Measurements from ENCODE around the gene ZNF460. TPM values are rescaled to one million over a fixed set of nuclear protein-coding genes. Genes with fewer than 3 reads are reported as not detected.

Gene ZNF460
- total and polyA plus RNA-seq, 2 of the 4 experiments (the other 2 are of a cell fraction), result 3.6 to 55.2 TPM

DNA sequence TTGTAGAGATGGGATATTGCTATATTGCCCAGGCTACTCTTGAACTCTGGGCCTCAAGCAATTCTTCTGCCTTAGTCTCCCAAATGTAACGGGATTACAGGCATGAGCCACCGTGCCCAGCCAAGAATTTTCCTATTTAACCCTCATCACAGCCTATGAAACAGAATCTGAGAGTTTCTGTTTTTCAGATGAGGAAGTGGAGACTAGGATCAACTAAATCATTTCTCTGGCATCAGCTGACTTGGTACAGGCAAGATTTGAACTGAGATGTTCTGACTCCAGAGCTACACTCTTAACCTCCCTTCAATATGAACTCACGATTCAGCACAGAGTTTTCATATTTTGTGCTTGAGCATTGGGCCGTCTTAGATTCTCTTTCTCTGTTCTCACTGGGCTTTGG is 8.1 kb downstream of the ZNF460 start:
- H3K56ac ChIP-seq (ENCODE audit: extremely low read depth, insufficient read depth, low read length), result no peak overlapping the region
- DNase-seq (no peak), ATAC-seq (ENCODE audit: low read depth) (no peak)
- H3K9me1 ChIP-seq (ENCODE audit: insufficient read depth, low read length), result peaks cover 8% of the 10 kb centered on the region; the same call in 1 of the 2 replicates
- 100% methylated on average over 2 of the region's 4 CpGs; no CpG with 5 or more reads in 1 of the 2 experiments for WGBS, 2 experiments (ENCODE audit: extremely low coverage in 2 of 2, insufficient read length in 1 of 2)
- ChIA-PET POLR2A (ENCODE audit: unreplicated experiment) (no interaction called here), CTCF (no interaction called here)
- no peak overlapping the region for H2AFZ ChIP-seq (replicated peaks; ENCODE audit: low read length, poor library complexity)
- H3K23ac ChIP-seq (ENCODE audit: low read depth, low read length), result no peak overlapping the region
- H4K91ac ChIP-seq (ENCODE audit: insufficient read depth, low read depth, low read length), result no peak overlapping the region
- H3K18ac ChIP-seq (ENCODE audit: low read depth, low read length), result no peak overlapping the region
- H3K14ac ChIP-seq (replicated peaks; ENCODE audit: low read depth, low read length), result no peak overlapping the region
- H2AK9ac ChIP-seq (replicated peaks; ENCODE audit: low read depth, low read length, poor library complexity), result no peak overlapping the region
- no peak overlapping the region for H2BK5ac ChIP-seq (ENCODE audit: low read depth, low read length, poor library complexity, severe bottlenecking)
- H3K27ac ChIP-seq (ENCODE audit: insufficient read depth, low read length), result no peak overlapping the region
- H3K9ac ChIP-seq (ENCODE audit: low read depth, low read length), result no peak overlapping the region
- H3K27me3 ChIP-seq (ENCODE audit: control insufficient read depth, insufficient read depth, low read length), result no peaks in the 10 kb centered on the region
- intact Hi-C loops (cut with micrococcal nuclease), result loop anchor here (10.0 kb wide), 1 partner anchor 184 kb away; no protein-coding TSS in a partner anchor
- no peak overlapping the region for H2BK15ac ChIP-seq (ENCODE audit: low read depth, low read length)
- H2AK5ac ChIP-seq (ENCODE audit: low read depth, low read length), result no peak overlapping the region
- H4K8ac ChIP-seq (ENCODE audit: low read depth in 2 of 2, low read length in 2 of 2), result no peak overlapping the region
- no peak overlapping the region for H4K5ac ChIP-seq (ENCODE audit: low read depth, low read length)
- peaks cover 77% of the 10 kb centered on the region for H3K36me3 ChIP-seq (ENCODE audit: control insufficient read depth, insufficient read depth, low read length)
- H3K4me3 ChIP-seq (ENCODE audit: insufficient read depth, low read depth, low read length), result no peak overlapping the region
- peaks cover 44 to 68% of the 10 kb centered on the region in 2 experiments for H3K79me1 ChIP-seq (ENCODE audit: low read depth in 1 of 2, low read length in 2 of 2)
- in situ Hi-C loops (cut with MboI; ENCODE audit: low sequenced_read_pairs), result no loop called here
- H2BK20ac ChIP-seq (ENCODE audit: low read depth, low read length), result no peak overlapping the region
- H2BK120ac ChIP-seq (ENCODE audit: low read depth, low read length), result no peak overlapping the region
- BruUV-seq (replicated peaks), result no TSS peak
- no peak overlapping the region for H3K4me2 ChIP-seq (ENCODE audit: low read depth, low read length)
- peaks cover 63% of the 10 kb centered on the region for H4K20me1 ChIP-seq (ENCODE audit: insufficient read depth, low read length)
- peaks cover 23% of the 10 kb centered on the region for H3K9me3 ChIP-seq (ENCODE audit: control insufficient read depth, insufficient read depth, low read length)
- dilution Hi-C loops (cut with HindIII; ENCODE audit: low sequenced_read_pairs, unreplicated experiment), result no loop called here
- no peak overlapping the region for H3K4ac ChIP-seq (ENCODE audit: low read depth, low read length)
- no peaks in the 10 kb centered on the region for H3K4me1 ChIP-seq (ENCODE audit: control insufficient read depth, insufficient read depth, low read length)
- TF ChIP-seq MAZ (IDR thresholded peaks at IDR 0.05; ENCODE audit: borderline replicate concordance, low read depth, low read length) (no peak), NFE2L2 (IDR thresholded peaks at IDR 0.05; ENCODE audit: low read depth, low read length) (no peak), POLR2A (IDR thresholded peaks at IDR 0.05; ENCODE audit: low read depth, low read length) (no peak), RAD21 (IDR thresholded peaks at IDR 0.05; ENCODE audit: low read length) (no peak), SMC3 (IDR thresholded peaks at IDR 0.05; ENCODE audit: low read depth, low read length) (no peak), RCOR1 (IDR thresholded peaks at IDR 0.05; ENCODE audit: insufficient replicate concordance, low read length) (no peak), CEBPB (IDR thresholded peaks at IDR 0.05; ENCODE audit: low read depth, low read length) (no peak), MXI1 (IDR thresholded peaks at IDR 0.05; ENCODE audit: borderline replicate concordance, low read depth, low read length) (no peak), MAFK (IDR thresholded peaks at IDR 0.05; ENCODE audit: low read depth, low read length) (no peak), FOS (IDR thresholded peaks at IDR 0.05; ENCODE audit: low read depth, low read length) (no peak), BHLHE40 (IDR thresholded peaks at IDR 0.05; ENCODE audit: low read depth, low read length) (no peak), CHD1 (IDR thresholded peaks at IDR 0.05; ENCODE audit: low read depth, low read length) (no peak), RFX5 (IDR thresholded peaks at IDR 0.05; ENCODE audit: low read depth, low read length) (no peak)
- TF ChIP-seq, protein P1, sequence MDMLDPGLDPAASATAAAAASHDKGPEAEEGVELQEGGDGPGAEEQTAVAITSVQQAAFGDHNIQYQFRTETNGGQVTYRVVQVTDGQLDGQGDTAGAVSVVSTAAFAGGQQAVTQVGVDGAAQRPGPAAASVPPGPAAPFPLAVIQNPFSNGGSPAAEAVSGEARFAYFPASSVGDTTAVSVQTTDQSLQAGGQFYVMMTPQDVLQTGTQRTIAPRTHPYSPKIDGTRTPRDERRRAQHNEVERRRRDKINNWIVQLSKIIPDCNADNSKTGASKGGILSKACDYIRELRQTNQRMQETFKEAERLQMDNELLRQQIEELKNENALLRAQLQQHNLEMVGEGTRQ (IDR thresholded peaks at IDR 0.05; ENCODE audit: low read depth, low read length), result no peak
- TF ChIP-seq, protein P2, sequence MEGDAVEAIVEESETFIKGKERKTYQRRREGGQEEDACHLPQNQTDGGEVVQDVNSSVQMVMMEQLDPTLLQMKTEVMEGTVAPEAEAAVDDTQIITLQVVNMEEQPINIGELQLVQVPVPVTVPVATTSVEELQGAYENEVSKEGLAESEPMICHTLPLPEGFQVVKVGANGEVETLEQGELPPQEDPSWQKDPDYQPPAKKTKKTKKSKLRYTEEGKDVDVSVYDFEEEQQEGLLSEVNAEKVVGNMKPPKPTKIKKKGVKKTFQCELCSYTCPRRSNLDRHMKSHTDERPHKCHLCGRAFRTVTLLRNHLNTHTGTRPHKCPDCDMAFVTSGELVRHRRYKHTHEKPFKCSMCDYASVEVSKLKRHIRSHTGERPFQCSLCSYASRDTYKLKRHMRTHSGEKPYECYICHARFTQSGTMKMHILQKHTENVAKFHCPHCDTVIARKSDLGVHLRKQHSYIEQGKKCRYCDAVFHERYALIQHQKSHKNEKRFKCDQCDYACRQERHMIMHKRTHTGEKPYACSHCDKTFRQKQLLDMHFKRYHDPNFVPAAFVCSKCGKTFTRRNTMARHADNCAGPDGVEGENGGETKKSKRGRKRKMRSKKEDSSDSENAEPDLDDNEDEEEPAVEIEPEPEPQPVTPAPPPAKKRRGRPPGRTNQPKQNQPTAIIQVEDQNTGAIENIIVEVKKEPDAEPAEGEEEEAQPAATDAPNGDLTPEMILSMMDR (conservative IDR thresholded peaks at IDR 0.05; ENCODE audit: low read depth, low read length), result no peak
- TF ChIP-seq, protein P3, sequence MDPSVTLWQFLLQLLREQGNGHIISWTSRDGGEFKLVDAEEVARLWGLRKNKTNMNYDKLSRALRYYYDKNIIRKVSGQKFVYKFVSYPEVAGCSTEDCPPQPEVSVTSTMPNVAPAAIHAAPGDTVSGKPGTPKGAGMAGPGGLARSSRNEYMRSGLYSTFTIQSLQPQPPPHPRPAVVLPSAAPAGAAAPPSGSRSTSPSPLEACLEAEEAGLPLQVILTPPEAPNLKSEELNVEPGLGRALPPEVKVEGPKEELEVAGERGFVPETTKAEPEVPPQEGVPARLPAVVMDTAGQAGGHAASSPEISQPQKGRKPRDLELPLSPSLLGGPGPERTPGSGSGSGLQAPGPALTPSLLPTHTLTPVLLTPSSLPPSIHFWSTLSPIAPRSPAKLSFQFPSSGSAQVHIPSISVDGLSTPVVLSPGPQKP (IDR thresholded peaks at IDR 0.05; ENCODE audit: borderline replicate concordance, low read depth, low read length), result no peak

Measured in IMR-90 (cell line).